Measurements from ENCODE around the gene CWH43.
"Not testable (repeated sequence)": the region's sequence is repeated elsewhere in the genome, so short reads cannot be mapped to it uniquely, and the experiment has no call there.

The CWH43 gene

GRCh38 chr4:49018718-49019295, 32.7 kb downstream of the CWH43 start:
- no peak overlapping the region for H3K4me3 ChIP-seq (replicated peaks in 1 of 2; ENCODE audit: low read depth in 2 of 2, low read length in 2 of 2)
- no peak for DNase-seq (ENCODE audit: low read depth in 2 of 2)
- TF ChIP-seq, protein P1, sequence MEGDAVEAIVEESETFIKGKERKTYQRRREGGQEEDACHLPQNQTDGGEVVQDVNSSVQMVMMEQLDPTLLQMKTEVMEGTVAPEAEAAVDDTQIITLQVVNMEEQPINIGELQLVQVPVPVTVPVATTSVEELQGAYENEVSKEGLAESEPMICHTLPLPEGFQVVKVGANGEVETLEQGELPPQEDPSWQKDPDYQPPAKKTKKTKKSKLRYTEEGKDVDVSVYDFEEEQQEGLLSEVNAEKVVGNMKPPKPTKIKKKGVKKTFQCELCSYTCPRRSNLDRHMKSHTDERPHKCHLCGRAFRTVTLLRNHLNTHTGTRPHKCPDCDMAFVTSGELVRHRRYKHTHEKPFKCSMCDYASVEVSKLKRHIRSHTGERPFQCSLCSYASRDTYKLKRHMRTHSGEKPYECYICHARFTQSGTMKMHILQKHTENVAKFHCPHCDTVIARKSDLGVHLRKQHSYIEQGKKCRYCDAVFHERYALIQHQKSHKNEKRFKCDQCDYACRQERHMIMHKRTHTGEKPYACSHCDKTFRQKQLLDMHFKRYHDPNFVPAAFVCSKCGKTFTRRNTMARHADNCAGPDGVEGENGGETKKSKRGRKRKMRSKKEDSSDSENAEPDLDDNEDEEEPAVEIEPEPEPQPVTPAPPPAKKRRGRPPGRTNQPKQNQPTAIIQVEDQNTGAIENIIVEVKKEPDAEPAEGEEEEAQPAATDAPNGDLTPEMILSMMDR (IDR thresholded peaks at IDR 0.05; ENCODE audit: low read depth, low read length): no peak

DNA sequence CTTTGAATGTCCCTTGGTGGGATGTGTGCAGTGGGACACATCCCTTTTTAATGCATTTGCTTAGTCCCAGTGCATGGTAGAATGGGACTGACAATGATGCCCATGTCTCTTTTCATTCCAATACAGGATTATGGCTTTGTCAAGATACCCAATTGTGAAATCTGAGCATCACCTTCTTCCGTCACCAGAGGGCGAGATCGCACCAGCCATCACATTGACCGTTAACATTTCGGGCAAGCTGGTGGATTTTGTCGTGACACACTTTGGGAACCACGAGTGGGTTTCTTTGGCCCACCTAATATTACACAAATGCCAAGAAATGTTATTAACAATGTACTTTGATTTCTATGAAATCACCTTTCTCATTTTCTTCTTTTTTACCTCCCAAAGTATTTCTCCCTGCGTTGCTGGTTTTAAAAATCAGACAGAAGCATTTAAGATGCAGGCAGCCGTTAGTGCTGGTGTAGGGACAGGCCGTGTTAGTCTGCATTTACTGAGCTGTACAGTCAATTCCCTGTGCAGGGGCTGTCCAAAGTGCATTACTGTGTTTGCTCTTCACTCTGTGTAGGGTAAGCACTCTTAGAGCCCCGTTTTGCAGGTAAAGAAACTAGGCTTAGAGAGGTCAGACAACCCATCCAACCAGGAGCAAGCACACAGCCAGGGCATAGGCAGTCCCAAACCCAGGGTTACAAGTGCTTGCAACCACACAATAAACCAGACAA, 46.5 kb downstream of the CWH43 start:
- TF ChIP-seq, protein P1 (IDR thresholded peaks at IDR 0.05; ENCODE audit: low read depth, low read length): peak; percentile 60
- H3K4me3 ChIP-seq (replicated peaks in 1 of 2; ENCODE audit: low read depth in 2 of 2, low read length in 2 of 2): no peak overlapping the region
- DNase-seq (ENCODE audit: low read depth in 2 of 2): peak; percentile 0 to 50

- TF ChIP-seq, protein P1 (IDR thresholded peaks at IDR 0.05; ENCODE audit: low read depth, low read length): no peak
These were observed 50.5 kb downstream of the CWH43 start for GRCh38 chr4:49036528-49036927.

DNA sequence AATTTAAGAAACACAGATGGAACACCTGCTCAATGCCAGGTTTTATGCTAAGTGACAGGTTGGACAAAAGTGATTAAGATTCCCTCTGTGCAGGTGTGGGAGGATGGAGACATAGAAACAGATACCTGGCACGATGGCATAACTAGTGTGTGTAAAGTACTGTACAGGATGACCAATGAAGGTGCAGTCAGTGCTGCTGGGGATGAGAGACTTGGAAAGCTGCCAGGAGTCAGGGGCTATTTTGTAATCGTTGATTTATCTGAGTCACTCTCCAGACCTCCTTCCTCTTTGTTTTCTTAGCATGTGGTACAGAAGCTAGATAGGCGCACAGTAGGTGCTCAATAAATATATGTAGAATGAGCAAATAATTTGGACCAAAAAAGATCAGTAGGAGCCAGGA, 58.2 kb downstream of the CWH43 start:
- no peak overlapping the region for H3K4me3 ChIP-seq (replicated peaks in 1 of 2; ENCODE audit: low read depth in 2 of 2, low read length in 2 of 2)

More at GRCh38 chr4:49036528-49036927, 50.5 kb downstream of the CWH43 start:
- DNase-seq (ENCODE audit: low read depth in 2 of 2): no peak
- H3K4me3 ChIP-seq (replicated peaks in 1 of 2; ENCODE audit: low read depth in 2 of 2, low read length in 2 of 2): no peak overlapping the region

GRCh38 chr4:49058306-49058705, 72.2 kb downstream of the CWH43 start:
- TF ChIP-seq, protein P1 (IDR thresholded peaks at IDR 0.05; ENCODE audit: low read depth, low read length): no peak
- no peak overlapping the region for H3K4me3 ChIP-seq (replicated peaks in 1 of 2; ENCODE audit: low read depth in 2 of 2, low read length in 2 of 2)
- no peak for DNase-seq (ENCODE audit: low read depth in 2 of 2)

More for the DNA sequence above, 58.2 kb downstream of the CWH43 start:
- TF ChIP-seq, protein P1 (IDR thresholded peaks at IDR 0.05; ENCODE audit: low read depth, low read length): no peak
- peak in 1 of 2 donors; percentile 5 for DNase-seq (ENCODE audit: low read depth in 2 of 2)

- TF ChIP-seq, protein P1 (IDR thresholded peaks at IDR 0.05; ENCODE audit: low read depth, low read length): no peak
- no peak overlapping the region for H3K4me3 ChIP-seq (replicated peaks in 1 of 2; ENCODE audit: low read depth in 2 of 2, low read length in 2 of 2)
- peak in 1 of 2 donors; percentile 39 for DNase-seq (ENCODE audit: low read depth in 2 of 2)
These were observed 77.6 kb downstream of the CWH43 start for GRCh38 chr4:49063670-49064069.

GRCh38 chr4:49072196-49072595, 86.1 kb downstream of the CWH43 start:
- H3K4me3 ChIP-seq (replicated peaks in 1 of 2; ENCODE audit: low read depth in 2 of 2, low read length in 2 of 2); DNase-seq (ENCODE audit: low read depth in 2 of 2): not testable (repeated sequence)

- not testable (repeated sequence) for DNase-seq (ENCODE audit: low read depth in 2 of 2); H3K4me3 ChIP-seq (replicated peaks in 1 of 2; ENCODE audit: low read depth in 2 of 2, low read length in 2 of 2)
These were observed 105.8 kb downstream of the CWH43 start for GRCh38 chr4:49091883-49092282.

DNA sequence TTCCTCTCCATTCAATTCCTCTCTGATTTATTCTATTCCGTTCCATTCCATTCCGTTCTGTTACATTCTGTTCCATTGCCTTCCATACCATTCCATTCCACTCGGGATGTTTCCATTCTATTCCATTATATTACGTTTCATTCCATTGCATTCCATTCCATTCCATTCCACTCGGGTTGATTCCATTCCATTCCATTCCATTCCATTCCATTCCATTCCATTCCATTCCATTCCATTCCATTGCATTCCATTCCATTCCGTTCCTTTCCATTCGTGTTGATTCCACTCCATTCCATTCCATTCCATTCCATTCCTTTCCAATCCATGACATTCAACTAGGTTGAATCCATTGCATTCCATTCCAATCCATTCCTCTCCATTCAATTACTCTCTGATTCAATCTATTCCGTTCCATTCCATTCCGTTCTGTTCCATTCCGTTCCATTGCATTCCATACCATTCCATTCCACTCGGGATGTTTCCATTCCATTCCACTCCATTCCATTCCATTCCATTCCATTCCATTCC, 106.6 kb downstream of the CWH43 start:
- DNase-seq (ENCODE audit: low read depth in 2 of 2); H3K4me3 ChIP-seq (replicated peaks in 1 of 2; ENCODE audit: low read depth in 2 of 2, low read length in 2 of 2): not testable (repeated sequence)

GRCh38 chr4:49096215-49096614, 110.1 kb downstream of the CWH43 start:
- not testable (repeated sequence) for H3K4me3 ChIP-seq (replicated peaks in 1 of 2; ENCODE audit: low read depth in 2 of 2, low read length in 2 of 2); DNase-seq (ENCODE audit: low read depth in 2 of 2)

DNA sequence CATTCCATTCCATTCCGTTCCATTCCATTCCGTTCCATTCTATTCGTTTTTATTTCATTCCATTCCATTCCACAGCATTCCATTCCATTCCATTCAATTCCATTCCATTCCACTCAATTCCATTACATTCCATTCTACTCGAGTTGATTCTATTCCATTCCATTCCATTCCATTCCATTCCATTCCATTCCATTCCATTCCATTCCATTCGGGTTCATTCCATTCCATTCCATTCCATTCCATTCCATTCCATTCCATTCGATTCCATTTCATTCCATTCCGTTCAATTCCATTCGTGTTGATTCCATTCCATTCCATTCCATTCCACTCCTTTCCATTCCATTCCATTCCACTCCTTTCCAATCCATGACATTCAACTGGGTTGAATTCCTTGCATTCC, 110.6 kb downstream of the CWH43 start:
- not testable (repeated sequence) for DNase-seq (ENCODE audit: low read depth in 2 of 2); H3K4me3 ChIP-seq (replicated peaks in 1 of 2; ENCODE audit: low read depth in 2 of 2, low read length in 2 of 2)
